ENCODE results near the gene ARHGEF38.

Gene ARHGEF38

DNA sequence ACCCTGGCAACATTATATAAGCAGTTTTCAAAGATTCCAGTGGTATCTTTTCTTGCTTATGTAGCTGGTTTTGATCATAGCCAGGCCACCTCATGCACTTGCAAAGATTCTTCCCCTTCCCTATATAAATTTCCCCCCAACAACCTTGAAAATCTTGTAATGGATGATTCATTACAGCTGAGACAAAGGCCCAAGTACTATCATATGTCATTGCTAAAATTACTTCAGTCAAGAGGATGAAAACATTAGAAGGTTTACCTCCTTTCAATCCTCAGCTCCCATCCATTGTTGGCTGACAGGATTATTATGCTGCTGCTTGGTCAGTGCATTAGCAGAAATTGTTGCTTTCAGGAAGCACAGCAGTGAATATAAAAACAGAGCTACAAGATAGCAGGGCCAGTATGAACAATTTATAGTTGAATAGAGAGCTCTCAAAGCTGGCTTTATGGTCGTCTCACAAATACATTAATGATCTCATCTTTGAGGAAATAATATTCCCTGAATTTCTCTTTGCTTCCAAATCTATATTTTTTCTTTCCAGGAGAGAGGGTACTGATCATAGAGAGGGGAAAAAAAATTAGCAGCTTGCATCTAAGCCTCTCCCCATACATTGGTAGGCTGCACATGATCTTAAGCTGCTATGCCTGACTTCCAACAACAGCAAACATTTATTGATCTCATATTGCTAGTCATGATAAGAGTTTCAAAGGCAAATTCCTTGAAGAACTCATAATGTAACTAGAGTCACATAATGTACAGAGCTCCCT lies 7.7 kb upstream of the ARHGEF38 start:
- Mint-ChIP-seq H3K27ac (no peak overlapping the region), H3K4me3 (no peak overlapping the region), H3K9me3 (no peaks in the 10 kb centered on the region), H3K27me3 (ENCODE audit: low read depth) (peaks cover 22% of the 10 kb centered on the region), H3K36me3 (ENCODE audit: low read depth) (no peaks in the 10 kb centered on the region), H3K4me1 (ENCODE audit: low read depth) (peaks cover 10% of the 10 kb centered on the region)
- no peak for DNase-seq (ENCODE audit: low spot score)

- peaks cover 9% of the 10 kb centered on the region for H3K4me1 Mint-ChIP-seq (ENCODE audit: low read depth)
- no peaks in the 10 kb centered on the region for H3K9me3 Mint-ChIP-seq
- no peak for DNase-seq (ENCODE audit: low spot score)
- peaks cover 19% of the 10 kb centered on the region for H3K27me3 Mint-ChIP-seq (ENCODE audit: low read depth)
- H3K4me3 Mint-ChIP-seq: no peak overlapping the region
- no peak overlapping the region for H3K27ac Mint-ChIP-seq
- no peaks in the 10 kb centered on the region for H3K36me3 Mint-ChIP-seq (ENCODE audit: low read depth)
Measured at GRCh38 chr4:105546086-105546485, 6.3 kb upstream of the ARHGEF38 start.

DNA sequence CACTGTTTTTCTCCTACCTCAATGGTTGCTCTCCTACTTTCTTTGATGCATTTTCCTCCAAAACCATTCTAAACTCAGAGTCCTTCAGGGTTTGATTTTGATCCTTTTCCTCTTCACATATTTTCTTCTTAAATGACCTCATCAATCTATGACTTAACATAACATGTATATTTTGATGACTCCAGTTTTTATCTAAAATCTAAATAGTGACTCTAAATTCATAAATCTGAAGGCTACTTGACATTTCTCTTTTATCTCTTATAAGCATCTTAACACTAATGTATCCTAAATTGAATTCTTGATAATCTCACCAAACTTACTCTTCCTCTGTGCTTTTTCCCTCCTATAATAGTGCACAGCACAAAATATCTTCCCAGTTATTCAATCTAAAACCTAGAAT lies 4.7 kb upstream of the ARHGEF38 start:
- no peak for DNase-seq (ENCODE audit: low spot score)
- Mint-ChIP-seq H3K9me3 (no peaks in the 10 kb centered on the region), H3K4me1 (ENCODE audit: low read depth) (no peaks in the 10 kb centered on the region), H3K27ac (no peak overlapping the region), H3K4me3 (no peak overlapping the region), H3K27me3 (ENCODE audit: low read depth) (peaks cover 15% of the 10 kb centered on the region), H3K36me3 (ENCODE audit: low read depth) (no peaks in the 10 kb centered on the region)

- DNase-seq (ENCODE audit: low spot score): no peak
- no peaks in the 10 kb centered on the region for H3K4me1 Mint-ChIP-seq (ENCODE audit: low read depth)
- H3K27ac Mint-ChIP-seq: no peak overlapping the region
Measured at GRCh38 chr4:105548483-105548882, 3.9 kb upstream of the ARHGEF38 start.

DNA sequence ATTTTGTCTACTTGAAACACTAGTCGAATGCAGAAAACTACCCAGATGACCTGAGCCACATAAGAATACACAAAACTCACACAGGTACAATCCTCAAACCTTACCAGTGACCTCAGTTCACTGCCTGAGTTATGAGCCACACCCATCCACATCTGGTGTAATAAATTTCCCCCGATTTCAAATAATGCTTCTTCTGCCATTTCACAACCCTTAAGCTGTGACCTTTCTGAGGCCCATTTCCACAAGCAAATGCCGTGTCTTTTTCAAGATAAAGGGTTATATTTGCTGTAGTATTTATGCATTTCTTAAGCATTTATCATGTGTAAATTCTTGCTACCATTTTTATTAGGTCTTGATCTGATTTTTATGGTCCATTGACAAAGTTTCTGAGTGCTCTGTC lies 1.8 kb upstream of the ARHGEF38 start:
- Mint-ChIP-seq H3K36me3 (ENCODE audit: low read depth) (no peaks in the 10 kb centered on the region), H3K27ac (no peak overlapping the region), H3K4me1 (ENCODE audit: low read depth) (no peaks in the 10 kb centered on the region)

More at GRCh38 chr4:105548483-105548882, 3.9 kb upstream of the ARHGEF38 start:
- Mint-ChIP-seq H3K4me3 (no peak overlapping the region), H3K27me3 (ENCODE audit: low read depth) (peaks cover 13% of the 10 kb centered on the region), H3K9me3 (no peaks in the 10 kb centered on the region), H3K36me3 (ENCODE audit: low read depth) (no peaks in the 10 kb centered on the region)

DNA sequence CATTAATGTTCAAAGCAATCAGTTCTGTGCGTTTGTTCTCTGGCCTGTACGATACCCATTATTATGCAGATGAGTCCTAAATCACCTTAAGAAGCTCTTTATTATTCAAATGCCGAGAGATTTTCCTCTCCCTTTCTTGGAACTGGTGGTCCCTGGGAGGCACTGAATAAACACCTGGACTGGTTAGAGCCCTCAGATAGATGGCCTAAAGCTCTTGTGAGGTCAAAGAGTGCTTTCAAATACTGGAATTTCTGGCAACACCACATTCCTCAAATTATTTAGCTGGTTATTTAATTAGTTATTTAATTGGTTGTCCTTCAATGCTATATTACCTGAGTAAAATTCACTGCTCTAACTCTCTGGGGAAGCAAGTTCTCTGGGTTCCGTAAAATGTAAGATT lies 3.0 kb downstream of the ARHGEF38 start:
- Mint-ChIP-seq H3K36me3 (ENCODE audit: low read depth) (no peaks in the 10 kb centered on the region), H3K4me3 (no peak overlapping the region)

More for the DNA sequence above, 1.8 kb upstream of the ARHGEF38 start:
- no peak for DNase-seq (ENCODE audit: low spot score)
- no peaks in the 10 kb centered on the region for H3K9me3 Mint-ChIP-seq
- H3K27me3 Mint-ChIP-seq (ENCODE audit: low read depth): peaks cover 6% of the 10 kb centered on the region
- no peak overlapping the region for H3K4me3 Mint-ChIP-seq

DNA sequence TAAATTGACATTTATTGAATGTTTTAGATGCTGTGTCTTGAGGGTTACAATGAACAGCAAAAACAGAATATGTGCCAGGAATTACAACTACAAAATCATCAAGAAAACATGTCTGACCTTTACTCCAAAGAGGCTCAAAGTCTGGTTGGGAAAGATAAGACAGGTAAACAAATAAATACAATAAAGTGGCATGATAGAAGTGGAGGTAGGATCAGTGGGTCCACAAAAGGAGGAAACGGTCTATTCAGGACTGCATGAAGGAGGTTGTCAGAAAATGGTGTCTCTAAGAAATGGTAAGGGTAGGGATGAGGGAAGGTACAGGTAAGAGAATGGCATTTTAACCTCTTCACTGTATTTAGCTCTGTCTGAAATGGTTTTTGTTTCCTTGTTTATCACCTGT lies 3.8 kb downstream of the ARHGEF38 start:
- DNase-seq (ENCODE audit: low spot score): no peak
- Mint-ChIP-seq H3K4me3 (no peak overlapping the region), H3K36me3 (ENCODE audit: low read depth) (no peaks in the 10 kb centered on the region), H3K27ac (no peak overlapping the region), H3K9me3 (no peaks in the 10 kb centered on the region), H3K27me3 (ENCODE audit: low read depth) (peaks cover 10% of the 10 kb centered on the region), H3K4me1 (ENCODE audit: low read depth) (no peaks in the 10 kb centered on the region)

More for the DNA sequence above, 3.0 kb downstream of the ARHGEF38 start:
- no peak overlapping the region for H3K27ac Mint-ChIP-seq
- peaks cover 10% of the 10 kb centered on the region for H3K27me3 Mint-ChIP-seq (ENCODE audit: low read depth)
- H3K4me1 Mint-ChIP-seq (ENCODE audit: low read depth): no peaks in the 10 kb centered on the region
- no peaks in the 10 kb centered on the region for H3K9me3 Mint-ChIP-seq
- DNase-seq (ENCODE audit: low spot score): no peak

GRCh38 chr4:105558277-105558676 lies 5.9 kb downstream of the ARHGEF38 start:
- Mint-ChIP-seq H3K36me3 (ENCODE audit: low read depth) (no peaks in the 10 kb centered on the region), H3K4me3 (no peak overlapping the region), H3K27ac (no peak overlapping the region), H3K27me3 (ENCODE audit: low read depth) (peaks cover 9% of the 10 kb centered on the region), H3K9me3 (no peaks in the 10 kb centered on the region), H3K4me1 (ENCODE audit: low read depth) (no peaks in the 10 kb centered on the region)
- no peak for DNase-seq (ENCODE audit: low spot score)

DNA sequence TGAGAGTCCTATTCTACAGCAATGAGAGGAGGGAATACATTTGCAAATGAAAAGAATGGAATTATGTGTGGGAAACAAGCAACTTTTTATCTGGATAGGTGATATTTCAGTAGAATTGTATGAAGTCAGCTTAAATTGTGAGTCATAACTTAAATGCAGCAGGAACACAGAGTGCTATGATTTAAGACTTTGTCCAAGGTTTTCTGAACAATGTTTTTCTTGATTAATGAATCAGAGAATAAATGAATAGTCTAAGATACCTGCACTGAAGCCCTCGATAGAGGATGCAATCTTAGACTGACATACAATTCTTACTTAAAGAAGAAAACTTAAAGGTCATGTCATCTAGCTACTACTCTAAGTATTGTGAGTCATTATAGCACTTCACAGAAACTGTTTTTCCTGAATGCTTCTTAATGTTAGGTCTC lies 8.0 kb downstream of the ARHGEF38 start:
- H3K36me3 Mint-ChIP-seq (ENCODE audit: low read depth): no peaks in the 10 kb centered on the region
- no peak for DNase-seq (ENCODE audit: low spot score)
- H3K27ac Mint-ChIP-seq: no peak overlapping the region
- H3K27me3 Mint-ChIP-seq (ENCODE audit: low read depth): peaks cover 6% of the 10 kb centered on the region
- no peaks in the 10 kb centered on the region for H3K9me3 Mint-ChIP-seq
- H3K4me1 Mint-ChIP-seq (ENCODE audit: low read depth): no peaks in the 10 kb centered on the region
- no peak overlapping the region for H3K4me3 Mint-ChIP-seq

- H3K27me3 Mint-ChIP-seq (ENCODE audit: low read depth): peaks cover 2% of the 10 kb centered on the region
- H3K27ac Mint-ChIP-seq: no peak overlapping the region
- no peaks in the 10 kb centered on the region for H3K4me1 Mint-ChIP-seq (ENCODE audit: low read depth)
- no peaks in the 10 kb centered on the region for H3K9me3 Mint-ChIP-seq
- no peaks in the 10 kb centered on the region for H3K36me3 Mint-ChIP-seq (ENCODE audit: low read depth)
- DNase-seq (ENCODE audit: low spot score): no peak
- H3K4me3 Mint-ChIP-seq: no peak overlapping the region
Measured at GRCh38 chr4:105563352-105563751, 10.9 kb downstream of the ARHGEF38 start.

DNA sequence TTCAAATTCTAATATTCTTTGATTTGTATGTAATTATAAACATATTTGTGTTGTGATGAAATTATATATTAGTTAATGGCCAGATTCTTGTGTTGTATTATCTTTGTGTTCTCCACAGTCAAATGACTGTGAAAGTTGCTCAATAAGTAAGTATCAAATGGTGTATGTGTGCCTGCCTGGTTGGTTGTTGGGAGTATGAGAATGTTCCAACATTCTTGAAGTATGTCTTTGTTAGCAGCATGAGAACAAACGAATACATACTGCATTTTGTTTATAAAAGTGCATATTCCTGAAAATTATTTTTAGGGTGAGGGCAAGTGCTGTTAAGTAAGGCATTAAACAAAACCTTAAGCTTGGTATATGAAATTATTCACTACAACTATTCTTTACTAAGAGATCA lies 16.2 kb downstream of the ARHGEF38 start:
- Mint-ChIP-seq H3K4me1 (ENCODE audit: low read depth) (no peaks in the 10 kb centered on the region), H3K27ac (no peak overlapping the region)

DNA sequence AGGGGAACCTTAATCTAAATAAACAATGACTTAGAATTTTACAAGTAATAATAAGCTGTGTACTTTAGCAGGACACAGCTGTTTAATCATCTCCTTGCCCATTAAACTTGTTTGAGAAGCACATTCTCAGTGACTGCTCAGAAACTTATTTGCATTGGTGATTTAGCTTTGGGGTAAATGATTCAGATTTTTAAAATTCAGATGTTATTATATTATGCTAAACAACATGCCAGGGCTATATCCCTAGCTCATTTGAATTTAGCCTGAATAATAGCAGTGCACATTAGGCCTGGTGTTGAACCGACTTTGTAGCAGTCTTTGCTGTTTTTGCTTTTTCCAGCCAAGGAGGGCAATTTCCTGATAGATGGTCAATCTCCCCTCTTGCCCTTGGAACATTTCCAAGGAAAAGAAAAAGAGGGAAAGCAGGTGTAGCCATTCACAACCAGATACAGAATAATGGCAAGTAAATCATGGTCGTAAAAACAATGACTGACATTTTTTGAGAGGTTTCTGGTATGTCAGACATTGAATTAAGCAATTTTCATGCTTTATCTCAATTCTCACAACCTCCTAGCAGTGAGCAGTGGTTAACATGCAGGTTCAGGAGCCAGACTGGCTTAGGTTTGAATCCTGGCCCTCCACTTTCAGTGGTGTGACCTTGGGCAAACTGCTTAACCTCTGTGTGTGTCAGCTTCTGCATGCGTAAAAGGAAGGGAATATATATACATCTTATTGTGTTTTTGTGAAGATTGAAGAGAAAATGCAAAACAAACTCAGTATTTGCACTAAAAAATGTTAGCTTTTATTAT lies 16.8 kb downstream of the ARHGEF38 start:
- DNase-seq (ENCODE audit: low spot score): no peak
- H3K36me3 Mint-ChIP-seq (ENCODE audit: low read depth): no peaks in the 10 kb centered on the region
- no peaks in the 10 kb centered on the region for H3K9me3 Mint-ChIP-seq
- no peak overlapping the region for H3K27ac Mint-ChIP-seq
- H3K4me1 Mint-ChIP-seq (ENCODE audit: low read depth): no peaks in the 10 kb centered on the region
- peaks cover 2% of the 10 kb centered on the region for H3K27me3 Mint-ChIP-seq (ENCODE audit: low read depth)
- H3K4me3 Mint-ChIP-seq: no peak overlapping the region

More for the DNA sequence above, 16.2 kb downstream of the ARHGEF38 start:
- Mint-ChIP-seq H3K4me3 (no peak overlapping the region), H3K36me3 (ENCODE audit: low read depth) (no peaks in the 10 kb centered on the region), H3K9me3 (no peaks in the 10 kb centered on the region), H3K27me3 (ENCODE audit: low read depth) (peaks cover 2% of the 10 kb centered on the region)
- DNase-seq (ENCODE audit: low spot score): no peak

- Mint-ChIP-seq H3K36me3 (ENCODE audit: low read depth) (no peaks in the 10 kb centered on the region), H3K9me3 (no peaks in the 10 kb centered on the region)
Measured at GRCh38 chr4:105569866-105570236, 17.4 kb downstream of the ARHGEF38 start.

DNA sequence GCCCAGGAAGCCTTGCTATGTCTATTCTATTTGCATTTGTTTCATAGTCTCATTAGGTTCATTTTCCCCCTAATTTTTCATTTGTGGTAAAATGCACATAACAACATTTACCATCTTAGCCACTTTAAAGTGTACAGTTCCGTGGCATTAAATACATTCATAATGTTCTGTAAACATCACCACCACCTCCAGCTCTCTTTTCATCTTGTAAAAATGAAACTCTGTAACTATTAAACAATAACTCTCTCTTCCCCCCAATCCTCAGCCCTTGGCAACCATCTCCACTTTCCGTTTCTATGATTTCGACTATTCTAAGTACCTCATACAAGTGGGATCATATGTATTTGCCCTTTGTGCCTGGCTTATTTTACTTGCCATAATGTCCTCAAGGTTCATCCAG lies 19.9 kb downstream of the ARHGEF38 start:
- Mint-ChIP-seq H3K9me3 (no peaks in the 10 kb centered on the region), H3K27ac (no peak overlapping the region), H3K36me3 (ENCODE audit: low read depth) (no peaks in the 10 kb centered on the region), H3K4me3 (no peak overlapping the region), H3K4me1 (ENCODE audit: low read depth) (no peaks in the 10 kb centered on the region), H3K27me3 (ENCODE audit: low read depth) (peaks cover 2% of the 10 kb centered on the region)
- no peak for DNase-seq (ENCODE audit: low spot score)

More at GRCh38 chr4:105569866-105570236, 17.4 kb downstream of the ARHGEF38 start:
- Mint-ChIP-seq H3K4me1 (ENCODE audit: low read depth) (no peaks in the 10 kb centered on the region), H3K4me3 (no peak overlapping the region), H3K27me3 (ENCODE audit: low read depth) (peaks cover 2% of the 10 kb centered on the region), H3K27ac (no peak overlapping the region)
- DNase-seq (ENCODE audit: low spot score): no peak
